ENCODE measurements around the gene ICA1.

- TF ChIP-seq CTCF (conservative IDR thresholded peaks at IDR 0.05; ENCODE audit: low read depth, low read length), result no peak
- no peak for TF ChIP-seq EZH2 (IDR thresholded peaks at IDR 0.05; ENCODE audit: low read length, unreplicated experiment)
These were observed 48.9 kb upstream of the ICA1 start for GRCh38 chr7:8310876-8311275.

Data from PC-3 (cell line).